Upper lobe of left lung (tissue), 6 donors: ENCODE data around the gene SPOCK1. TPM values are rescaled to one million over a fixed set of nuclear protein-coding genes. Genes with fewer than 3 reads are reported as not detected.

Experiments used
- ATAC-seq, 2 donors: fragments of 200-7000 bp; cut with Tn5 transposase; one replicate each; pipeline ENCODE4 v1.9.1; 2022; ENCODE audit warnings: mild to moderate bottlenecking in 2 of 2, moderate library complexity in 2 of 2; ENCODE audit not compliant: low FRiP score in 2 of 2
- DNase-seq, 2 donors: peaks; one replicate each; pipeline ENCODE4 v3.0.0-alpha.2; 2019 to 2020
- H3K27ac ChIP-seq, 4 donors: fragments of 200-600 bp; sonication (generic); one replicate each; pipeline ENCODE4 v1.5.1; 2016 to 2019
- H3K27me3 ChIP-seq, 4 donors: fragments of 200-600 bp; sonication (generic); one replicate each; pipeline ENCODE4 v1.5.1; 2017 to 2019
- H3K36me3 ChIP-seq, 4 donors: fragments of 200-600 bp; sonication (generic); one replicate each; pipeline ENCODE4 v1.5.1; 2016 to 2019
- H3K4me1 ChIP-seq, 4 donors: fragments of 200-600 bp; sonication (generic); one replicate each; pipeline ENCODE4 v1.5.1; 2018 to 2019
- H3K4me3 ChIP-seq, 4 donors: fragments of 200-600 bp; sonication (generic); one replicate each; pipeline ENCODE4 v1.5.1; 2017 to 2019; ENCODE audit warnings: mild to moderate bottlenecking in 2 of 4, moderate library complexity in 1 of 4
- H3K9me3 ChIP-seq, 4 donors: fragments of 200-600 bp; sonication (generic); one replicate each; pipeline ENCODE4 v1.5.1; 2018 to 2019
- EP300 ChIP-seq, 4 donors: sonication (generic); formaldehyde crosslinking; IDR thresholded peaks; one replicate each; pipeline ENCODE4 v1.5.1; 2017; ENCODE audit warnings: antibody characterized with exemption in 4 of 4, control low read depth in 2 of 4
- POLR2A ChIP-seq, 4 donors: fragments of 450-650 bp; IDR thresholded peaks; one replicate each; pipeline ENCODE4 v1.5.1; 2016 to 2017; ENCODE audit warnings: antibody characterized with exemption in 4 of 4, mild to moderate bottlenecking in 2 of 4
- POLR2AphosphoS5 ChIP-seq, 2 donors: sonication (generic); formaldehyde crosslinking; IDR thresholded peaks; one replicate each; pipeline ENCODE4 v1.5.1; 2017; ENCODE audit warnings: antibody characterized with exemption in 2 of 2
- WGBS, 2 donors: methylation state at CpG; one replicate each; pipeline ENCODE4 v1.1.5; 2017 to 2018; 5-methylcytosine and 5-hydroxymethylcytosine counted together
- total RNA-seq, 6 donors: library from RNA; depleted of rRNA in 4 of 6; stranded (reverse); fragments of >200 nt in 4 of 6; gene quantifications; one replicate each; pipeline versions ENCODE4 v1.1.0 to v1.2.1, GENCODE V29; 2016 to 2021
- TF ChIP-seq, protein P1 (sequence below), 6 experiments: fragments of 450-650 bp in 4 of 6; fragments of 200-600 bp in 2 of 6; sonication (generic) in 2 of 6; IDR thresholded peaks; one replicate each; pipeline ENCODE4 v1.5.1; 2016 to 2019; ENCODE audit warnings: antibody characterized with exemption in 6 of 6
- donor health status: DM: no; HTN: no; CAD: no; lungs with moderate emphysema.
- donor health status: DM: no; HTN: yes; CAD: no; lungs with severe emphysema.

The SPOCK1 gene
- total RNA-seq, 6 donors from 2014 or later = 0.33 to 16.6 (median 2.0) TPM; not detected in 1

- ATAC-seq = no peak
- Histone ChIP-seq H3K36me3 (no peaks in the 10 kb centered on the region), H3K4me1 (no peaks in the 10 kb centered on the region), H3K27me3 (no peaks in the 10 kb centered on the region), H3K27ac (no peak overlapping the region), H3K4me3 (no peak overlapping the region), H3K9me3 (no peaks in the 10 kb centered on the region)
- WGBS, 2 donors = 55 to 58% methylated on average over 4 to 7 of the region's 7 CpGs
- TF ChIP-seq, protein P1, sequence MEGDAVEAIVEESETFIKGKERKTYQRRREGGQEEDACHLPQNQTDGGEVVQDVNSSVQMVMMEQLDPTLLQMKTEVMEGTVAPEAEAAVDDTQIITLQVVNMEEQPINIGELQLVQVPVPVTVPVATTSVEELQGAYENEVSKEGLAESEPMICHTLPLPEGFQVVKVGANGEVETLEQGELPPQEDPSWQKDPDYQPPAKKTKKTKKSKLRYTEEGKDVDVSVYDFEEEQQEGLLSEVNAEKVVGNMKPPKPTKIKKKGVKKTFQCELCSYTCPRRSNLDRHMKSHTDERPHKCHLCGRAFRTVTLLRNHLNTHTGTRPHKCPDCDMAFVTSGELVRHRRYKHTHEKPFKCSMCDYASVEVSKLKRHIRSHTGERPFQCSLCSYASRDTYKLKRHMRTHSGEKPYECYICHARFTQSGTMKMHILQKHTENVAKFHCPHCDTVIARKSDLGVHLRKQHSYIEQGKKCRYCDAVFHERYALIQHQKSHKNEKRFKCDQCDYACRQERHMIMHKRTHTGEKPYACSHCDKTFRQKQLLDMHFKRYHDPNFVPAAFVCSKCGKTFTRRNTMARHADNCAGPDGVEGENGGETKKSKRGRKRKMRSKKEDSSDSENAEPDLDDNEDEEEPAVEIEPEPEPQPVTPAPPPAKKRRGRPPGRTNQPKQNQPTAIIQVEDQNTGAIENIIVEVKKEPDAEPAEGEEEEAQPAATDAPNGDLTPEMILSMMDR (IDR thresholded peaks at IDR 0.05) = no peak
- TF ChIP-seq EP300 (IDR thresholded peaks at IDR 0.05) = no peak
- no peak for TF ChIP-seq POLR2AphosphoS5 (IDR thresholded peaks at IDR 0.05)
- TF ChIP-seq POLR2A (IDR thresholded peaks at IDR 0.05) = no peak
- DNase-seq = no peak
Observed at GRCh38 chr5:137374110-137374714, 124.9 kb downstream of the SPOCK1 start.

GRCh38 chr5:137372773-137373160, 126.4 kb downstream of the SPOCK1 start:
- Histone ChIP-seq H3K4me3 (no peak overlapping the region), H3K36me3 (no peaks in the 10 kb centered on the region), H3K27ac (no peak overlapping the region), H3K9me3 (no peaks in the 10 kb centered on the region), H3K4me1 (no peaks in the 10 kb centered on the region), H3K27me3 (no peaks in the 10 kb centered on the region)
- ATAC-seq (no peak), DNase-seq (no peak)
- WGBS, 2 donors = 69 to 73% methylated on average over 2 of the region's 2 CpGs
- TF ChIP-seq POLR2AphosphoS5 (IDR thresholded peaks at IDR 0.05) = no peak

- Histone ChIP-seq H3K27me3 (no peaks in the 10 kb centered on the region), H3K9me3 (no peaks in the 10 kb centered on the region), H3K27ac (no peak overlapping the region), H3K36me3 (no peaks in the 10 kb centered on the region), H3K4me3 (no peak overlapping the region), H3K4me1 (no peaks in the 10 kb centered on the region)
- ATAC-seq = no peak
- WGBS, 2 donors = 57 to 61% methylated on average over 2 of the region's 2 CpGs
- no peak for TF ChIP-seq EP300 (IDR thresholded peaks at IDR 0.05)
- TF ChIP-seq, protein P1 (IDR thresholded peaks at IDR 0.05) = no peak
- TF ChIP-seq POLR2AphosphoS5 (IDR thresholded peaks at IDR 0.05) = no peak
- TF ChIP-seq POLR2A (IDR thresholded peaks at IDR 0.05) = no peak
- DNase-seq = no peak
Observed at GRCh38 chr5:137372016-137372772, 126.9 kb downstream of the SPOCK1 start.

DNA sequence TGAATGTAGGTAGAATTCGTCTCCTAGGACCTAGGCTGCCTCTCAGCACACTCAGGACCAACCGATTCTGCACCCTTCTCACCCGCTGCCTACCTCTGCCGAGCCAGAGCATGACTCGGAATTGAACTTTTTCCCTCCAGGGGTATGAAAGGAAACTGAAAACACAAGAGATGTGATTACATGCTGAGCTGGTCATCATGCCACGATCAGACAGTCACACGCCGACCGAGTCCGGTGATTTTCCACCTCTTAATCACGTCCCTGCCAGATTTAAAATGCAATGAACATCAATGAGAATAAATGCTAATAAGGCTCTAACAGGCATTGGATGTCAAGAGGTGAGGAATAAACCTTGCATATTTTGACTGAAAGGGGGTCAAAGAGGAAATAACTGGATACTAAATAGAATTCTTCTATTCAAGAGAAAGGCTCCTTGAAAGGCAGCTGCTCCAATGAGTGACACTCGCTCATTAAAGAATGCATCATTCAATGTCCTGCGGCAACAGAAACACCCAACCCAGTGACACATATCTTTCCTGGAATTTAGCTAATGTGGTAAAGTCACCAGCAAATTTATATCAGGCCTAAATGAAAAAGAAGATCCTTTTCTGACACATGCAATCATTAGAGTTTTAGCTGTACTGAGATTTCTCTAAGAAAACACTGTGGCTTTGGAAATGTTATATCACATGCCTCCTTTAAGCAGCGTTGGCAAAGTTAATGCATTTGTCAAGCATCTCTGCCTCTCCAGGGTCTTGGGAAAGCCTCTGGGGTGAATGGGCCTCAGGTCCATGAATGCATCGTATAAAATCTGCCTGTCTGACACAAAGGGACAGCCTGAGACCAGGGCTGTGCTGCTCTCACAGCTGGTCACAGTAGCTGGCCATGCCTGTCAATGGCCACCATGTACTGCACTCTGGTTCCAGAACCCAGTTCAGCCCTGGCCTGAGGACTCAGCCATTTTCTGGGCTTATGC, 128.7 kb downstream of the SPOCK1 start:
- WGBS, 2 donors = 88 to 91% methylated on average over 15 of the region's 15 CpGs
- no peaks in the 10 kb centered on the region for H3K36me3 ChIP-seq
- no peak overlapping the region for H3K27ac ChIP-seq
- ATAC-seq (no peak), DNase-seq (no peak)
- H3K4me1 ChIP-seq = no peaks in the 10 kb centered on the region
- H3K4me3 ChIP-seq = no peak overlapping the region
- H3K9me3 ChIP-seq = no peaks in the 10 kb centered on the region
- H3K27me3 ChIP-seq = no peaks in the 10 kb centered on the region
- TF ChIP-seq, protein P1 (IDR thresholded peaks at IDR 0.05) = no peak

DNA sequence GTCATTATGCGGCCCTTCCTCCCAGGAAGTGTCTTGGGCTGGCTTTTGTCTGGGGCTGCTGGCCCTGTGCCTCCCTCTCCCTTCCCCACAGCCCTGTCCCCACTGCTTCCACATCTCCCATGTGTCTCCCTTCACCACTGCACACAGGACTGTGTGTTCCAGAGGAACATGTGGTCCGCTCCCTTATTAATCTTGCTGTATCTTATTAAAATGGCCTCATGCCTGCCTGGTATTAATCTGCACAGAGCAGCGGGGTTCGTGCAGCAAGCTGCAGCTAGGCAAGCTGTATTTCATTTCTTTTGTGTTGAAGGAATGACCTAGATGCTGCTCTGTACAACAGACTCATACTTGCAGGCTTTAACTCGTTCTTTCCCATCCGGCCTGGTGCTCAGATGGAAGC, 130.5 kb downstream of the SPOCK1 start:
- H3K9me3 ChIP-seq = no peaks in the 10 kb centered on the region
- H3K4me1 ChIP-seq = no peaks in the 10 kb centered on the region
- WGBS, 2 donors = 84 to 88% methylated on average over 6 of the region's 6 CpGs
- no peak overlapping the region for H3K27ac ChIP-seq
- no peaks in the 10 kb centered on the region for H3K27me3 ChIP-seq
- no peaks in the 10 kb centered on the region for H3K36me3 ChIP-seq
- H3K4me3 ChIP-seq = no peak overlapping the region
- ATAC-seq (no peak), DNase-seq (no peak)
- TF ChIP-seq, protein P1 (IDR thresholded peaks at IDR 0.05) = no peak
- TF ChIP-seq EP300 (IDR thresholded peaks at IDR 0.05) (no peak), POLR2AphosphoS5 (IDR thresholded peaks at IDR 0.05) (no peak), POLR2A (IDR thresholded peaks at IDR 0.05) (no peak)
